H1 (cell line): ENCODE measurements around the gene POLE. TPM values are rescaled to one million over a fixed set of nuclear protein-coding genes. Genes with fewer than 3 reads are reported as not detected.

ENCODE experiments used
- CBX5 ChIP-seq: fragments of 300-800, 300-1000 bp; sonication (generic); IDR thresholded peaks from 2 replicates; pipeline ENCODE4 v1.7.1; 2016; ENCODE audit warnings: antibody characterized with exemption, low read length, low read depth
- CHD7 ChIP-seq: fragments of 300-600 bp; sonication (generic); IDR thresholded peaks from 2 replicates; pipeline ENCODE4 v1.7.1; 2012; ENCODE audit warnings: low read length, moderate library complexity, mild to moderate bottlenecking, inconsistent platforms; ENCODE audit not compliant: insufficient replicate concordance
- CTCF ChIP-seq, 3 experiments: IDR thresholded peaks; 1 replicate in 2 of 3; 2 replicates in 1 of 3; pipeline versions ENCODE4 v1.5.1 to v1.6.1; 2011; ENCODE audit warnings: low read length in 3 of 3, mild to moderate bottlenecking in 3 of 3, inconsistent platforms in 2 of 3, low read depth in 1 of 3, moderate library complexity in 1 of 3; ENCODE audit not compliant: insufficient read depth in 1 of 3; ENCODE audit errors: control extremely low read depth in 1 of 3
- EZH2 ChIP-seq: fragments of 200-600 bp; sonication (generic); IDR thresholded peaks from 2 replicates; pipeline ENCODE4 v1.7.1; 2012; ENCODE audit warnings: low read depth, mild to moderate bottlenecking, moderate library complexity, low read length, inconsistent platforms; ENCODE audit not compliant: severe bottlenecking
- NANOG ChIP-seq: IDR thresholded peaks from 2 replicates; pipeline ENCODE4 v1.6.1; 2011; ENCODE audit warnings: low read length, low read depth, mild to moderate bottlenecking, inconsistent platforms; ENCODE audit not compliant: insufficient read depth, poor library complexity, severe bottlenecking
- SAP30 ChIP-seq: fragments of 300-600 bp; sonication (generic); IDR thresholded peaks from 2 replicates; pipeline ENCODE4 v1.7.1; 2012; ENCODE audit warnings: low read length, moderate library complexity, mild to moderate bottlenecking, inconsistent platforms; ENCODE audit not compliant: insufficient read depth, insufficient replicate concordance
- polyA plus RNA-seq, 7 experiments: library from polyadenylated mRNA; depleted of rRNA in 3 of 7; stranded (reverse) in 5 of 7; unstranded in 2 of 7; fragments of >200 nt in 5 of 7; fragments of 200-250 nt in 2 of 7; gene quantifications; 1 replicate in 5 of 7; 2 replicates in 1 of 7; 4 replicates in 1 of 7; pipeline versions ENCODE4 v1.2.1 to v1.2.3, GENCODE V29; 2011 to 2013; ENCODE audit warnings: missing spikeins in 2 of 7, mixed read lengths in 2 of 7
- total RNA-seq: library from RNA; stranded (reverse); fragmentation: NEBNext Ultra II Directional; extraction: Animal tissue kit (Norgen Biotek cat#: 25700); gene quantifications from 2 replicates; pipeline ENCODE4 v1.2.1, GENCODE V29; 2021

Gene POLE
- total and polyA plus RNA-seq, 2 of the 8 experiments (the other 6 are each of a cell fraction or from before 2014, with no cell fraction given): 59.7 to 115 TPM

- no peak for TF ChIP-seq CHD7
- no peak for TF ChIP-seq CBX5
- no peak for TF ChIP-seq NANOG
- no peak for TF ChIP-seq SAP30
- no peak for TF ChIP-seq EZH2
- TF ChIP-seq CTCF (IDR thresholded peaks at IDR 0.05; ENCODE audit: control extremely low read depth in 1 of 3, insufficient read depth in 1 of 3, low read depth in 1 of 3, low read length in 3 of 3): no peak
These were observed 64.6 kb downstream of the POLE start (continued) for GRCh38 chr12:132622437-132623071.
